GM19438 (cell line): Measurements from ENCODE around the gene PRKACB.
"Not testable (repeated sequence)": the region's sequence is repeated elsewhere in the genome, so short reads cannot be mapped to it uniquely, and the experiment has no call there.

Source experiments
- ATAC-seq: cut with Tn5 transposase; IDR thresholded peaks from one replicate; pipeline ENCODE4 v1.9.1; 2021; ENCODE audit warnings: low read depth; ENCODE audit not compliant: unreplicated experiment

PRKACB gene

DNA sequence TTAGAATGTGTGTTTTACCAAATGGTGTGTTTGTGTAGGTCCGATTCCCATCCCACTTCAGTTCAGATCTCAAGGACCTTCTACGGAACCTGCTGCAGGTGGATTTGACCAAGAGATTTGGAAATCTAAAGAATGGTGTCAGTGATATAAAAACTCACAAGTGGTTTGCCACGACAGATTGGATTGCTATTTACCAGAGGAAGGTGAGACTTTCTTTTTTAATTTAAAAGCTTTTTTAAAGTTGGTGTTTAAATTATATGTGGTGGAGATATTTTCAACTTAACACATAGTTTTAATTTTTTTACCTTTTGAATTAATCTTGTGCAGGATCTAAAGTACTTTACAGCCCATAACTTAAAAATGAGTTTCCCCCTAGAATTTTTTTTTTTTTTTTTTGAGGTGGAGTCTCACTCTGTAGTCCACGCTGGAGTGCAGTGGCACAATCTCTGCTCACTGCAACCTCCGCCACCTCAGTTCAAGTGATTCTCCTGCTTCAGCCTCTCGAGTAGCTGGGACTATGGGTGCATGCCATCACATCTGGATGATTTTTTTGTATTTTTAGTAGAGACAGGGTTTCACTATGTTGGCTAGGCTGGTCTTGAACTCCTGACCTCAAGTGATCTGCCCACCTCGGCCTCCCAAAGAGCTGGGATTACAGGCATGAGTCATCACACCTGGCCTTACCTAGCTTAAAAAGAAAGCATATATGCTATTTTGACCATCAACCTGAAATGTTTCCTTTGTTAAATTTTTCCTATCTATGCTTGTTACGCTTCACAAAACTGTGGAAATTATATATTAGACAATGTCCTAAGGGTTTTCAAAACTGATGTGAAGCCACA lies 70.3 kb downstream of the PRKACB start:
- ATAC-seq, result no peak

GRCh38 chr1:84217239-84217638 lies 73.2 kb downstream of the PRKACB start:
- no peak for ATAC-seq

DNA sequence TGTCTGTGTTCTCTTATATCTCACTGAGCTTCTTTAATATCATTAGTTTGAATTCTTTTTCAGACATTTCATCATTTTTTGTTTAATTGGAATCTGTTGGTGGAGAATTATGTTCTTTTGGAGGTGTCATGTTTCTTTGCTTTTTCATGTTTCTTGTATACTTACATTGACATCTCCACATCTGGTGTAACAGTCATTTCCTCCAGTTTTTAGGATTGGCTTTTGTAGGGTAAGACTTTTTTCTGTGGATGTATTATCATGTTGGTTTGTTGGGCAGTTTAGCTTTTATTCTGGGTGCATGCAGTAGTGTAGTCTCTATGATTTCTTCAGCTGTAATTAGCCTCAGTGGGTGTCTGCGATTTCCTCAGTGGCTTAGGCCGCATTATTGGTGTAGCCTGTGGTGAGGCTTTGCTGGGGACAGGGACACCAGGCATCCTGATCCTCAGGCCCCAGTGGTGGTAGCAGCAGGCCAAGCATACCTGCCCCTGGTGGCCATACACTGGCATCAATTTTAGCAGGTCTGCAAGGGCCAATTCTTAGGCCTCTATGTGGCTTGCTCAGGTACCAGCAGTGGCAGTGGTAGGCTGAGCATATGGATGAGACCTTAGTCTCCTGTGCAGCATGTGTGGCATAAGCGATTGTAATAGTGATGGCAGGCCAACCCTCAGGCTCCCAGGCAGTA lies 79.8 kb downstream of the PRKACB start:
- ATAC-seq, result no peak

DNA sequence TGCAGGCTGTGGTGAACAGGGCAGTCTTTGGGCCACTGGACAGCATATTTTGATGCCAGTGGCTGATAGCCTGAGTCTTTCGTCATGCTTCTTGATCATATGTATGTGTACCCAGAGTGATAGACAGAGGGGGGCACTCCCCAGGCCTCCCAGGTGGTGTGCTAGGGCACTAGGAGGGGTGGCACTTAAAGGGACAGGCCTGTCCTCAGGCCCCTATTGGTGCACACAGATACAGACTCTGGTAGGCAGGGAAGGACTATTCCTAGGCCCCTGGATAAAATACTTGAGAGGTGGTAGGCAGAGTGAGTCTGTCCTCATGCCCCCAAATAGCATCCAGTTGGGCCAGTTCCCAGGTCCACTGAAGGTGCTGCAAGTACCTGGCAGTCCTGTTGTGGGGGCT lies 80.8 kb downstream of the PRKACB start:
- ATAC-seq, result no peak

GRCh38 chr1:84225646-84226045 lies 81.6 kb downstream of the PRKACB start:
- ATAC-seq, result no peak

DNA sequence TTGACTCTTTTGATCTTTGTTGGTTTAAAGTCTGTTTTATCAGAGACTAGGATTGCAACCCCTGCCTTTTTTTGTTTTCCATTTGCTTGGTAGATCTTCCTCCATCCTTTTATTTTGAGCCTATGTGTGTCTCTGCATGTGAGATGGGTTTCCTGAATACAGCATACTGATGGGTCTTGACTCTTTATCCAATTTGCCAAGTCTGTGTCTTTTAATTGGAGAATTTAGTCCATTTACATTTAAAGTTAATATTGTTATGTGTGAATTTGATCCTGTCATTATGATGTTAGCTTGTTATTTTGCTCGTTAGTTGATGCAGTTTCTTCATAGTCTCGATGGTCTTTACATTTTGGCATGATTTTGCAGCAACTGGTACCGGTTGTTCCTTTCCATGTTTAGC lies 88.6 kb downstream of the PRKACB start:
- ATAC-seq, result not testable (repeated sequence)

DNA sequence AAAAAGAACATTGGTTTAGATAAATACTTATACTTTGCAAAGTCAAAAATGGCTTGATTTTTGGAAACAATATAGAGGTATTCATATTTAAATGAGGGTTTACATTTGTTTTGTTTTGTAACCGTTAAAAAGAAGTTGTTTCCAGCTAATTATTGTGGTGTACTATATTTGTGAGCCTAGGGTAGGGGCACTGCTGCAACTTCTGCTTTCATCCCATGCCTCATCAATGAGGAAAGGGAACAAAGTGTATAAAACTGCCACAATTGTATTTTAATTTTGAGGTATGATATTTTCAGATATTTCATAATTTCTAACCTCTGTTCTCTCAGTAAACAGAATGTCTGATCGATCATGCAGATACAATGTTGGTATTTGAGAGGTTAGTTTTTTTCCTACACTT lies 92.2 kb downstream of the PRKACB start:
- no peak for ATAC-seq

DNA sequence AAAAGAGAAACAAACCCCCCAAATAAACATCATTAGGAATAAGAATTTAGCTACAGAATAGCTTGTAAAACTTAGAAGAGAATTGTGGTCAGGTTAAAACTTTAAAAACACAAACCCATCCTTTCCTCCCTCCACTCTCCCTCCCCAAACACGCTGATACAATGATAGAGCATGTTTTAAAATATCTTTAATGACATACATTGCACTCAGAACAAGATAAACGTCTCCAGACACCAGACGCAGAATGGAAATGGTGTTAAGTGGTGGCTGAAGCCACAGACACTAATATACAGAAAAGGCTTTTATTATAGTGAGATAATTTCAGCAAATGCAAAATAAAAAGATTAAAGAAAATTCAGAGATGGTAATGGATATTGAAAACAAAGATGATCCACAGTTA lies 98.6 kb downstream of the PRKACB start:
- no peak for ATAC-seq

DNA sequence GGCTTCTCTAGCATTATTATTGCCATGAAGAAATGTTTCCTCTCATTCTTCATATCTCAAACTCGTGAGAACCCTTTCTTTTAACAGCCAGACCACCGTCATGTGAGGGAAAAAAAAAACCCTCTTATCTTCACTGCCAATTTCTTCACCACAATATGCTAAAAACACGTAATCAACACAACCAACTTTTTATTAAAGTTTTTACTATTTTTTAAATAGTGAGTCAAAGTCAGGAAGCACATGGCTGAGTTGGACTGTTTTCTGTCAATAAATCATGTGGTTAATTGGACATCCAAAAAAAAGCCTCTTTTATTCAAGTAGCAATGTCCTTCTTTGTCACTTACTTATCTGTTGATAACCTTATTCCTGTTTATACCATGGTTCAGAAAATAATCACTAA lies 101.5 kb downstream of the PRKACB start:
- no peak for ATAC-seq

DNA sequence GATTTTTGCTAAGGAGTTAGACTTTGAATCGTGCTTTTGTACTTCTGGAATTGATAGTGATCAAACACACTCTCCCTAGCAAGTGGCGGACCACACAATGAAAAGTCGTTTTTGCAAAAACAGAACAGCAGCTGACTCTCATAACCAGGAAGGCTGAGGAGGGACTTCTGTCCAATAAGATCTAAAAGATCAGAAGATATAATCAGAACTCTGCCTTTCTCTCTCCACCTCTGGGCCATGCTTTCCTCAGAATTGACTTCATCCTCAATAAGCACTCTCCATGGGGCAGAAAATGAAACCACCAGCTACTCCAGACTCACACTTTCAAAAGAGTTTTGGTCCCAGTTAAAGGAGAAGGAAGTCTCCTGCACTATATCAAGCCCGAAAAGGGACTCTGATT lies 102.1 kb downstream of the PRKACB start:
- ATAC-seq, result no peak

- ATAC-seq, result no peak
Measured at GRCh38 chr1:84247425-84248220, 103.6 kb downstream of the PRKACB start.

DNA sequence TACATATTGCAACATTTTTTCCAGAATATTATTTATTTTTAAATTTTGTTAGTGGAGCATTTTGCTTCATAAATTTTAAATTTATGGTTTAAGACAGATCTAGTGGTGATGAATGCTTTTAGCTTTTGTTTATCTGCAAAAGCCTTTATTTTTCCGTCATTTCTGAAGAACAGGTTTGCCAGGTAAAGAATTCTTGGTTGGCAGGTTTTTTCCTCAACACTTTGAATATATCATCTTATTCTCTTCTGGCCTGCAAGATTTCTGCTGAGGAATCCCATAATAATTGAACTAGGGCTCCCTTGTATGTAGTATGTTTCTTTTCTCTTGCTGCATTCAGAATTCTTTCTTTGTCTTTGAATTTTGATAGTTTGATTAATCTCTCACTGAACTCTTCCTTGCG lies 106.6 kb downstream of the PRKACB start:
- ATAC-seq, result no peak

DNA sequence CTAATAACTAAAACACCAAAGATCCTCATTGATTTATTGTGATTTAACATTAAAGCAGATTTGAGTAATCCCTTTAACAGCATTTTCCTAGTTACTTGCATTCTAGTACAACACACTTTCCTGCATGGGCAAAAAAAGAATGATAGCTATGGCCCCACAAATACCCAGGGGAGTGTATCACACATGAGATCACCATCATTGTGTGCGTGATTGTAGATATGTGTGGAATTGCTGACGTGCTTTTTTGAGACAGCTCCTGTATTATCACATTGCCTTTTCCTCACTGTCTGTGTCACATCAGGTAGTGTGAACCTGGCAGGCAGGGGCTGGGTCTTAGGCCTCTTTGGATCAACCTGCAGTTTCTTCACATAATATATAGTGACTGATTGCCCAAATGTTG lies 109.0 kb downstream of the PRKACB start:
- ATAC-seq, result no peak

DNA sequence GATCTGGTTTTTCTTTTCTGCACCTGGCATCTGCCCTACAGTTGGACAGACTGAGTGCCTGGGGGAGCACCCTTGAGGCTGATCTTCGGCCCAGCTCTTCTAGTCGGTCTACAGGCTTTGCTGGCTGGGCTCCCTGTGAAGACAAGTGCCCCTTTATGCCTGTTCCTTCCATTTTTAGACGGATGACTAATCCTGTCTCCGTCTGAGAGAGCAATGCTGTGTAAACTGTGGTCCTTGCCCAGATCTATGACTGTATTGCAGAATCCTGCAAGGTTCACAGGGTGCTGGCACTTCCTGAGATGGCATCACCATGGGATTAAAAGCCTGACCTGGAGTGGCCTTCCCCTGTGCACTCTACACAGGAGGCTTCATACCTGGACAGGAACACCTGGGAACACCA lies 109.8 kb downstream of the PRKACB start:
- ATAC-seq, result no peak

- no peak for ATAC-seq
Measured at GRCh38 chr1:84254703-84255238, 110.7 kb downstream of the PRKACB start.

DNA sequence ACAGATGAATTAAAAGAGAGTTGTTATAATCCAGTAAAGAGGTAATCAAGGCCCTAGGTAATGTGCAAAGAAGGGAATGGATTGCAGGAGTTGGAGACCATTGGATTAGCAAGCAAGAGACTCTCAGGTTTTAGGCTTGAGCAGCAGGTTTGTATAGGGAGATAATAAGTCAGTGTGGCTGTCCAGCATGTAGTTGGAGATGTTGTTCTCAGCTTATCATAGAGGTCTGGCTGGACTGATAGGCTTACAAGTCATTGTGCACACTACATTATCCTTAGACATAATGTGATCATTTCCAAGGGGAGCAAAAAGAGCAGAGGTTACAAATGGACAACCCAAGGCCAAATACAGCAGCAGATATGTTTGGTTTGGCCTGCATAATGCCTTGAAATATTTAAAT lies 111.5 kb downstream of the PRKACB start:
- no peak for ATAC-seq

- no peak for ATAC-seq
Measured at GRCh38 chr1:84257617-84258016, 113.5 kb downstream of the PRKACB start.

DNA sequence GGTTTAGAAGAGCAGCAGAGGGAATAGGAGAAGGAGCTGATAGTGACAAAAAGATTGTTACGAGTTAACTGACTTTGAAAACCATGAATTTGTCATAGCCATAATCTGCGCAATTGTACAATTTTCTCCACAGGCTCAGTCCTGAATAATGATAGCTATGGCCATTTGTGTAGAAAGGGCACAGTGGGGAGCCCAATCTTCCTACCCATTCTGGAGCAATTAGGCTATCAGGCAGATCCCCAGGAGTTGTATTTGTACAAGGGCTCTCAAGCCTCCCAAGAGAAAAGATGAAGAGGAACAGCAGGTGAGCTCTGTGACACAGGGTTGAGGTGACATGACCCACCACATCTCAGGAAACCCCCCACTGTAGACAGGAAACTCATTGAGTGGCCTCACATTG lies 115.3 kb downstream of the PRKACB start:
- ATAC-seq, result no peak

DNA sequence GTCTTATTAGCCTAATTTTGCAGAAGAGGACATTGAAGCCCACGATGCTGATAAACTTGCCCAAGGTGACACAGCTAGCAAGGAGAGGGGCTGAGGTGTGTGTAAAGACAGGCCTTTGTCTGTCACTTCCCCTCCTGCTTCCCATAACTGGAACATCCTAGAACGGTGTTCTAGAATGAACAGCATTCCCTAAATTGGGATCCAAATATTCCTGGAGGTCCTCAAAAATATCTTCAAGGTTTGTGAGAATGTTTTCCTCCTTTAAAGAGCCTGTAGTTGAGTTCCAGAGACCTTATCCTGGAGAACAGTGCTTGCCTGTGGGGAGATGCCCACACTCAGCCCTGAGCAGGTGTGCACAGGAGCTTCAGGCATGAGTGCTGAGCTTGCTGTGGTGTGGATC lies 115.9 kb downstream of the PRKACB start:
- ATAC-seq, result no peak

GRCh38 chr1:84260852-84261518 lies 116.9 kb downstream of the PRKACB start:
- ATAC-seq, result no peak

GRCh38 chr1:84264961-84265360 lies 120.9 kb downstream of the PRKACB start:
- ATAC-seq, result no peak
